BJ (cell line): ENCODE data around the gene SDCBP2. TPM values are rescaled to one million over a fixed set of nuclear protein-coding genes. Genes with fewer than 3 reads are reported as not detected.
"Not testable (repeated sequence)": the region's sequence is repeated elsewhere in the genome, so short reads cannot be mapped to it uniquely, and the experiment has no call there.

ENCODE experiments used
- CTCF ChIA-PET: fragments of 350-600 bp; formaldehyde crosslinking; extraction: SDS; loops from one replicate; lab custom pipeline; 2021; ENCODE audit warnings: antibody characterized with exemption, inconsistent platforms; lab: Yijun Ruan, JAX
- POLR2A ChIA-PET: fragments of 300-600 bp; sonication (Branson Sonifier 250); formaldehyde crosslinking; extraction: SDS; loops from one replicate; lab custom pipeline; 2021; ENCODE audit warnings: antibody characterized with exemption; lab: Charles Lee
- DNase-seq: peaks from one replicate; pipeline ENCODE4 v3.0.0-alpha.2; 2011; ENCODE audit warnings: low read depth
- H3K27me3 ChIP-seq: 2 replicates; pipeline ENCODE4 v1.6.0; 2011; ENCODE audit warnings: low read length; ENCODE audit not compliant: control insufficient read depth, insufficient read depth
- H3K36me3 ChIP-seq: 2 replicates; pipeline ENCODE4 v1.5.1; 2011; ENCODE audit warnings: low read length; ENCODE audit not compliant: control insufficient read depth, insufficient read depth
- H3K4me3 ChIP-seq: 2 replicates; pipeline ENCODE4 v1.5.1; 2011; ENCODE audit warnings: low read depth, mild to moderate bottlenecking, control low read depth, low read length
- polyA plus RNA-seq: library from polyadenylated mRNA; depleted of rRNA; stranded (reverse); fragments of >200 nt; gene quantifications from 2 replicates; pipeline ENCODE4 v1.2.3, GENCODE V29; 2011
- TF ChIP-seq, protein P1 (sequence below): IDR thresholded peaks from 2 replicates; pipeline ENCODE4 v1.5.1; 2011; ENCODE audit warnings: low read depth, mild to moderate bottlenecking, control low read depth, inconsistent platforms, low read length, moderate library complexity; ENCODE audit not compliant: insufficient read depth

SDCBP2 gene
- polyA plus RNA-seq, 1 experiment = 6.2 TPM

GRCh38 chr20:1345756-1346093, 16.8 kb upstream of the SDCBP2 start:
- H3K36me3 ChIP-seq = no peaks in the 10 kb centered on the region
- no peak for DNase-seq
- TF ChIP-seq, protein P1, sequence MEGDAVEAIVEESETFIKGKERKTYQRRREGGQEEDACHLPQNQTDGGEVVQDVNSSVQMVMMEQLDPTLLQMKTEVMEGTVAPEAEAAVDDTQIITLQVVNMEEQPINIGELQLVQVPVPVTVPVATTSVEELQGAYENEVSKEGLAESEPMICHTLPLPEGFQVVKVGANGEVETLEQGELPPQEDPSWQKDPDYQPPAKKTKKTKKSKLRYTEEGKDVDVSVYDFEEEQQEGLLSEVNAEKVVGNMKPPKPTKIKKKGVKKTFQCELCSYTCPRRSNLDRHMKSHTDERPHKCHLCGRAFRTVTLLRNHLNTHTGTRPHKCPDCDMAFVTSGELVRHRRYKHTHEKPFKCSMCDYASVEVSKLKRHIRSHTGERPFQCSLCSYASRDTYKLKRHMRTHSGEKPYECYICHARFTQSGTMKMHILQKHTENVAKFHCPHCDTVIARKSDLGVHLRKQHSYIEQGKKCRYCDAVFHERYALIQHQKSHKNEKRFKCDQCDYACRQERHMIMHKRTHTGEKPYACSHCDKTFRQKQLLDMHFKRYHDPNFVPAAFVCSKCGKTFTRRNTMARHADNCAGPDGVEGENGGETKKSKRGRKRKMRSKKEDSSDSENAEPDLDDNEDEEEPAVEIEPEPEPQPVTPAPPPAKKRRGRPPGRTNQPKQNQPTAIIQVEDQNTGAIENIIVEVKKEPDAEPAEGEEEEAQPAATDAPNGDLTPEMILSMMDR = no peak
- no peaks in the 10 kb centered on the region for H3K27me3 ChIP-seq
- ChIA-PET CTCF (interaction anchor here (1.4 kb wide), 1 partner anchor 91 kb away, joined by 4 read pairs; no protein-coding TSS in a partner anchor), POLR2A (no interaction called here)
- no peak overlapping the region for H3K4me3 ChIP-seq

GRCh38 chr20:1345030-1345755, 16.3 kb upstream of the SDCBP2 start:
- POLR2A ChIA-PET = no interaction called here
- CTCF ChIA-PET = interaction anchor here (1.2 to 1.4 kb wide), 2 partner anchors 10 to 91 kb away, joined by 3 to 4 read pairs; no protein-coding TSS in a partner anchor
- TF ChIP-seq, protein P1 = no peak
- no peak for DNase-seq
- no peak overlapping the region for H3K4me3 ChIP-seq
- H3K36me3 ChIP-seq = no peaks in the 10 kb centered on the region
- no peaks in the 10 kb centered on the region for H3K27me3 ChIP-seq

DNA sequence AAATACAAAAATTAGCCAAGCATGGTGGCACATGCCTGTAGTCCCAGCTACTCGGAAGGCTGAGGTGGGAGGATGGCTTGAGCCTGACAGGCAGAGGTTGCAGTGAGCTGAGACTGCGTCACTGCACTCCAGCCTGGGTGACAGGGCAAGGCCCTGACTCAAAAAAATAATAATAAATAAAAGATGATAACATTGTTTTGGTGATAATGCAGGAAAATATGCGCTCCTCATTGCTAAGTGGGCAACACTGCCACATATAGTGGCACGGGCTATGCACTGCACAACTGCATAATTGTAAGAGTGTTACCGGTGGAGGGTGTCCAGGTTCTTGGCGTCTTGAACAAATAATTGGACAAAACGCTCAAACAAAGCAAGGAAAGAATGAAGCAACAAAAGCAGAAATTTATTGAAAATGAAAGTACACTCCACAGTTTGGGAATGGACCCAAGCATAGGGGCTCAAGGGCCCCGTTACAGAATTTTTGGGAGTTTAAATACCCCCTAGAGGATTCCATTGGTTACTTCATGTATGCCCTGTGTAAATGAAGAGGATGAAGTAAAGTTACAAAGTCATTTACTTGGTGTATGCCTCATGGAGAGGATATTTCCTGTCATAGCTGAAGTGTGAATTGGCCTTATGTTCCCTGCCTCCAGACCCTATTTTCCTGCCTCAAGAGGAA, 14.6 kb upstream of the SDCBP2 start:
- H3K27me3 ChIP-seq, H3K4me3 ChIP-seq, DNase-seq, POLR2A ChIA-PET, H3K36me3 ChIP-seq: not testable (repeated sequence)
- CTCF ChIA-PET = interaction anchor here (0.8 to 1.2 kb wide), 2 partner anchors 11 to 60 kb away, joined by 3 read pairs; no protein-coding TSS in a partner anchor

DNA sequence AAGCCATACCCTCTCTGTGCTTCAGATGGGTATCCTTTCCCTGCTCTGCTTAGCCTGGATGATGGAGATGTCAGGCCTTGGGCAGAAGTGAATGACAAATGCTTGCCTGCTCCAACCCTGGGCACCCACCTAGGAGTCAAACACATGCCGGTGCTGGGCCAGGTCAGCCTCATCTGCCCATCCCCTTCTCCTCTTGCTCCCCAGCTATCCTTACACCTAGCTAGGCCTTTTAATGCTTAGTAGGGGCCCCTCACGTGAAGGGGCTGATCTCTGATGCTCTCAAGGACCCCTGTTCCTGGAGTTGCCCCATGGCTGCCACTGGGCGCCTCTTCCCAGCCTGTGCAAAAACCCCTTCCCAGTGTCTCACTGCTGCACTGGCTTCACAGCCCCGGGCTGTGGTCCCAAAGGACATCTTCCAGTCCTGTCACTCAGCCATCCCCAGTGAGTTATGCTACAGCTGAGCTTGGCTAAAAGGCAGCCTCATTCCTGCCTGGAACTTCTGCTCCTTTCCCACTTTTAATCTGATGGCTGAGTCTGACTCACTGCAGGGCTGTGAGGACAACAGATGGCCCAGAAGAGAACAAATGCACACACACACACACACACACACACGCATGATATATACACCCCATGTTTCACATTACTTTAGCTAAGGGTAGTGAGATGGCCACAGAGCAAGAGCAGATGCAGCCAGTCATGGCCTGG, 12.8 kb upstream of the SDCBP2 start:
- POLR2A ChIA-PET = no interaction called here
- TF ChIP-seq, protein P1 = no peak
- Histone ChIP-seq H3K36me3 (no peaks in the 10 kb centered on the region), H3K4me3 (no peak overlapping the region), H3K27me3 (no peaks in the 10 kb centered on the region)
- no peak for DNase-seq
- CTCF ChIA-PET = no interaction called here

GRCh38 chr20:1338801-1339200, 9.9 kb upstream of the SDCBP2 start:
- TF ChIP-seq, protein P1 = no peak
- no peak for DNase-seq
- CTCF ChIA-PET = no interaction called here
- H3K4me3 ChIP-seq = no peak overlapping the region
- POLR2A ChIA-PET = no interaction called here
- no peaks in the 10 kb centered on the region; the same call in 1 of the 2 replicates for H3K36me3 ChIP-seq
- no peaks in the 10 kb centered on the region for H3K27me3 ChIP-seq
